D721Med (cell line): ENCODE data around the gene MPZL1.

Experiments used
- DNase-seq: peaks from one replicate; pipeline ENCODE4 v3.0.0; 2011; ENCODE audit warnings: low spot score; ENCODE audit not compliant: insufficient read length
- FAIRE-seq: peaks from 2 replicates; lab custom pipeline; 2011; peaks lifted over from hg19 to GRCh38; lab: Jason Lieb, UNC
- CTCF ChIP-seq: IDR thresholded peaks from 2 replicates; pipeline ENCODE4 v1.5.1; 2012; ENCODE audit warnings: mild to moderate bottlenecking, control low read depth; ENCODE audit not compliant: insufficient read depth; ENCODE audit errors: missing control alignments

Gene MPZL1

GRCh38 chr1:167694691-167695090, 27.1 kb upstream of the MPZL1 start:
- FAIRE-seq (no peak), DNase-seq (no peak)
- no peak for TF ChIP-seq CTCF

GRCh38 chr1:167695147-167695546, 26.6 kb upstream of the MPZL1 start:
- no peak for TF ChIP-seq CTCF
- DNase-seq (no peak), FAIRE-seq (no peak)

GRCh38 chr1:167695756-167696561, 25.8 kb upstream of the MPZL1 start:
- TF ChIP-seq CTCF: no peak
- DNase-seq: no peak
- FAIRE-seq: no peak

GRCh38 chr1:167697667-167698141, 24.1 kb upstream of the MPZL1 start:
- FAIRE-seq (no peak), DNase-seq (no peak)
- TF ChIP-seq CTCF: no peak

GRCh38 chr1:167698313-167698712, 23.5 kb upstream of the MPZL1 start:
- no peak for TF ChIP-seq CTCF
- no peak for FAIRE-seq
- DNase-seq: no peak

- no peak for TF ChIP-seq CTCF
- FAIRE-seq (no peak), DNase-seq (no peak)
Measured at GRCh38 chr1:167701510-167701909, 20.3 kb upstream of the MPZL1 start.

GRCh38 chr1:167703557-167703956, 18.2 kb upstream of the MPZL1 start:
- DNase-seq (no peak), FAIRE-seq (no peak)
- TF ChIP-seq CTCF: no peak
